Measurements from ENCODE around the gene TIRAP. TPM values are rescaled to one million over a fixed set of nuclear protein-coding genes. Genes with fewer than 3 reads are reported as not detected.

TIRAP gene
- total RNA-seq, 6 experiments from 2014 or later, result 8.0 to 12.1 (median 9.7) TPM

DNA sequence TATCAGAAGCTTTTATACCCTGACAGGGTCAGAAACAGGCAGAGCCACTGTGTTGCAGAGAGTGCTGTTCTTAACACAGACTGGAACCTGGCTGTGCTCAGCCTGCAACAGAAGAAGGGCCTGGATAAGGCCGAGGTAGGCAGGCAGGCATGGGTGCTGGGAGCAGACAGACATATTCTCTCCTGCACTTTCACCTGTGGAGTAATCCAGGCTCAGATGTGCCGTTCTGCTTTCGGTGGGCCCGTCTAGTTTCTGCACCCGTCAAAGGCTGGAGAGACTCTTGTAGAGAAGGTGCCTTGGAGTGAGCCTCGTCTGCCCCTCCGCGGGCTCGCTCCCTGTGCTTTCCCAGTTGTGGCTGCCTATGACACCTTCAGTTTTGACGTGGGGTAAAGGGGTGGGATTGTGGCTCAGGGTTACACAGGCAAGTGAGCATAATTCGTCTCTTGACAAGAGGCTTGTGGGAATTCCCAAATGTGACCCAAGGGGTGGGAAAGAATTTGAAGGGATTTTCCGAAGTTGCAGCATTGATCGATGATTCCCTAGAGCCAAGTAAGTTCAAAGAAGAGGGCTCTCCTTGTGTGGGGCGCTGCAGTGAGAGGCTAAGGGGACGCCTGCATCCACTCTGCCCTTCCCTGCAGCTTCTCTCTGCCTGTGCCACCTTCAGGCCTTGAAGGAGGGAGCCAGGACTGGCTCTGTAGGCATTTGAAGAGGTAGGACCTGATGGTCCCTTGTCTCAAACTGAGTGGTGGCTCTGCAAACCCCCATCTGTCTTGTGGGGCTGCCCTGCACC is 56.4 kb downstream of the TIRAP start:
- H3K9me3 ChIP-seq, result no peaks in the 10 kb centered on the region
- TF ChIP-seq, protein P1, sequence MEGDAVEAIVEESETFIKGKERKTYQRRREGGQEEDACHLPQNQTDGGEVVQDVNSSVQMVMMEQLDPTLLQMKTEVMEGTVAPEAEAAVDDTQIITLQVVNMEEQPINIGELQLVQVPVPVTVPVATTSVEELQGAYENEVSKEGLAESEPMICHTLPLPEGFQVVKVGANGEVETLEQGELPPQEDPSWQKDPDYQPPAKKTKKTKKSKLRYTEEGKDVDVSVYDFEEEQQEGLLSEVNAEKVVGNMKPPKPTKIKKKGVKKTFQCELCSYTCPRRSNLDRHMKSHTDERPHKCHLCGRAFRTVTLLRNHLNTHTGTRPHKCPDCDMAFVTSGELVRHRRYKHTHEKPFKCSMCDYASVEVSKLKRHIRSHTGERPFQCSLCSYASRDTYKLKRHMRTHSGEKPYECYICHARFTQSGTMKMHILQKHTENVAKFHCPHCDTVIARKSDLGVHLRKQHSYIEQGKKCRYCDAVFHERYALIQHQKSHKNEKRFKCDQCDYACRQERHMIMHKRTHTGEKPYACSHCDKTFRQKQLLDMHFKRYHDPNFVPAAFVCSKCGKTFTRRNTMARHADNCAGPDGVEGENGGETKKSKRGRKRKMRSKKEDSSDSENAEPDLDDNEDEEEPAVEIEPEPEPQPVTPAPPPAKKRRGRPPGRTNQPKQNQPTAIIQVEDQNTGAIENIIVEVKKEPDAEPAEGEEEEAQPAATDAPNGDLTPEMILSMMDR (IDR thresholded peaks at IDR 0.05), result no peak
- TF ChIP-seq POLR2A (IDR thresholded peaks at IDR 0.05), result no peak
- 64% methylated on average over 4 of the region's 15 CpGs for WGBS (ENCODE audit: insufficient coverage, low coverage, low lambda C conversion rate, missing lambda C conversion rate)
- no peak overlapping the region for H3K27ac ChIP-seq
- intact Hi-C loops (cut with DNase I), result loop anchor here in 1 of 2 donors (10.0 kb wide), 1 partner anchor 56 kb away; no protein-coding TSS in a partner anchor
- ATAC-seq (no peak), DNase-seq (peak in 1 of 3 donors; percentile 31)
- peaks cover 0 to 38% (median 16%) of the 10 kb centered on the region in 4 donors for H3K4me1 ChIP-seq
- H3K27me3 ChIP-seq, result no peaks in the 10 kb centered on the region
- no peak overlapping the region for H3K4me3 ChIP-seq
- H3K36me3 ChIP-seq, result peaks cover 0 to 47% (median 22%) of the 10 kb centered on the region in 4 donors

DNA sequence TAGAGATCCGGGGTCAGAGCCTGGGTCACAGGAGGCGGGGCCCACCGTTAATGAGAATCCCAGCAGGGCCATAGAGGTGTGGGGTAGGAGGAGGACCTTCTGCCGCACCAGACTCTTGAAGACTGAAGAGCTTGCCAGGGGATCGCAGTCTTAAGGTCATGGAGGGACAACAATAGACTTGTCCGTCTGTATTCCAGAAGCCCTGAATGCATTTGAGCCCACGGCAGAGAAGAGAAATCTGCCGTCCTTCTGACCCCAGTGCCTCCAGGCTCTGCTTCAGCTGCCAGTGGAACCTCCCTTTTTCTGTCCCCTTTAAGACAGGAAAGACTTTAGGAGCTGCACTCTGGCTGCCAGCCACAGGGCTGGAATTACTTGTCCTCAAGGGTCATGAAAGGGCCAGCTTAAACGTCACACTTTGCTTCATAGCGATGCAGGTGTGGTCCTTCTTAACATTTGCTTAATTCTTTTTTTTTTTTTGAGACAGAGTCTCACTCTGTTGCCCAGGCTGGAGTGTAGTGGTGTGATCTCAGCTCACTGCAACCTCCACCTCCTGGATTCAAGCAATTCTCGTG is 57.1 kb downstream of the TIRAP start:
- 78% methylated on average over 3 of the region's 11 CpGs for WGBS (ENCODE audit: insufficient coverage, low coverage, low lambda C conversion rate, missing lambda C conversion rate)
- Histone ChIP-seq H3K9me3 (no peaks in the 10 kb centered on the region), H3K27ac (no peak overlapping the region), H3K27me3 (no peaks in the 10 kb centered on the region), H3K4me1 (peaks cover 0 to 31% (median 12%) of the 10 kb centered on the region in 4 donors), H3K36me3 (peaks cover 0 to 54% (median 26%) of the 10 kb centered on the region in 4 donors), H3K4me3 (no peak overlapping the region)
- DNase-seq, result peak in 1 of 3 donors; percentile 39
- no peak for TF ChIP-seq POLR2A (IDR thresholded peaks at IDR 0.05)
- TF ChIP-seq, protein P1 (IDR thresholded peaks at IDR 0.05), result no peak
- ATAC-seq, result peak in 2 of 4 donors; percentile 2 to 13
- intact Hi-C loops (cut with DNase I), result loop anchor here in 1 of 2 donors (10.0 kb wide), 1 partner anchor 55 kb away; no protein-coding TSS in a partner anchor

DNA sequence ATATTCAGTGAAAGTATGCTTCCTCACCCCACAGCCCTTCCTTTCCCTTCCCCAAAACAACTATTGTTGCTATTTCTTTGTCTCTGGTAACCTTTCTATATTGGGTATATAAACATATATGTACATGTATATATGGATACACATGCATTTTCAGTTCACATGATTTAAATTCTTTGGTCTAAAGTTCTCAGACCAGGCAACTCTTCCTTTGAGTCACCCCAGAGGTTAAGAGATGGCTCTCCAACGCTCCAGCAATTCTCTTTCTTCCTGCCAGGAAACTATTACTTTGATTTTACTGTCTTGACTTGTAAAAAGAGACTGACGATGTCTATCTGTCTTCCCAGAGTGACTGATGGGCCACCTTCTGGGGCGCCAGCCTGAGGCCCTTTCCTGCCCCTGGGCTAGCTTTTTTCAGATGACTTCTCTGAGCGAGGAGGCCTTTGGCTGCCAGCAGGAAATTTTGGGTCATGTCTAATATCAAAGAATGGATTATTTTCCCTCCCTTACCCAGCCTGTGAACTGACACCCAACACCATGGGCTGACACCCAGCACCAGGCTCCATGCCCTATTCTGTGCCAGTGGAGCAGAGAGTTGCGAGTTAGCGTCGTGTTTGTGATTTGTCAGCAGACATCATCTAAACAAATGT is 58.2 kb downstream of the TIRAP start:
- no peak for TF ChIP-seq POLR2A (IDR thresholded peaks at IDR 0.05)
- TF ChIP-seq, protein P1 (IDR thresholded peaks at IDR 0.05), result no peak
- intact Hi-C loops (cut with DNase I), result no loop called here
- Histone ChIP-seq H3K9me3 (no peaks in the 10 kb centered on the region), H3K4me3 (no peak overlapping the region), H3K4me1 (peaks cover 0 to 20% (median 8%) of the 10 kb centered on the region in 4 donors), H3K36me3 (peaks cover 0 to 63% (median 29%) of the 10 kb centered on the region in 4 donors), H3K27ac (peak overlapping the region in 1 of 3 donors; percentile 4), H3K27me3 (no peaks in the 10 kb centered on the region)
- DNase-seq (peak in 1 of 3 donors; percentile 10), ATAC-seq (no peak)
- WGBS (ENCODE audit: insufficient coverage, low coverage, low lambda C conversion rate, missing lambda C conversion rate), result 88% methylated on average over 3 of the region's 7 CpGs

DNA sequence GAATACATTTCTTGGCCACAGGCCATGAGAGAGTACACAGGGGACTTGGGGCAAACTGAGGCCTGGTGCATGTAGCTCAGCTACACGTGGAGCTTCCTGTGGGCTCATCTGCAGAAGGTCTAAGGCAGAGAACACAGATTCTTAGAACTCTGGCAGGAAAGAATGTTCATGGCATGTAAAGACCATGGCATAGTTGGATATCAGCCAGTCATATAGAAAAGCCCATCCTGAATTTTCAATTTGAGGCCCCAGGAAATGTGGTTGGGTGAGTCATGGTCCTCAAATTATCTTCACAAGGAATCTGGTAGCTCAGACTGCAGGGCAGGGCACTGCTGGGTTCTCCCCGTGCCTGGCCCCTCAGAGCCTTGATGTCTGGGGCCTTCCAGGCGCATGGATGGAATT is 58.9 kb downstream of the TIRAP start:
- ATAC-seq (no peak), DNase-seq (peak in 1 of 3 donors; percentile 15)
- H3K4me1 ChIP-seq, result peaks cover 0 to 13% (median 4%) of the 10 kb centered on the region in 4 donors
- no peaks in the 10 kb centered on the region for H3K27me3 ChIP-seq
- H3K36me3 ChIP-seq, result peaks cover 0 to 63% (median 29%) of the 10 kb centered on the region in 4 donors
- H3K27ac ChIP-seq, result no peak overlapping the region
- H3K9me3 ChIP-seq, result no peaks in the 10 kb centered on the region
- no peak for TF ChIP-seq POLR2A (IDR thresholded peaks at IDR 0.05)
- TF ChIP-seq, protein P1 (IDR thresholded peaks at IDR 0.05), result no peak
- 71% methylated on average over 2 of the region's 3 CpGs for WGBS (ENCODE audit: insufficient coverage, low coverage, low lambda C conversion rate, missing lambda C conversion rate)
- no peak overlapping the region for H3K4me3 ChIP-seq
- intact Hi-C loops (cut with DNase I), result no loop called here

All from right lobe of liver (tissue), 6 donors.